ENCODE results near the gene GRID2. TPM values are rescaled to one million over a fixed set of nuclear protein-coding genes. Genes with fewer than 3 reads are reported as not detected.

The GRID2 gene
- total RNA-seq, 1 donor from 2014 or later = 0.17 TPM

- Histone ChIP-seq H3K27me3 (no peaks in the 10 kb centered on the region), H3K4me1 (peaks cover 4% of the 10 kb centered on the region), H3F3A (ENCODE audit: low read depth) (no peaks in the 10 kb centered on the region), H3K9ac (no peak overlapping the region), H3K4me2 (no peak overlapping the region), H3K79me2 (ENCODE audit: low read depth) (no peaks in the 10 kb centered on the region), H3K36me3 (no peaks in the 10 kb centered on the region), H2AFZ (replicated peaks) (no peak overlapping the region), H3K9me3 (ENCODE audit: low read depth) (no peaks in the 10 kb centered on the region), H3K27ac (no peak overlapping the region), H4K20me1 (ENCODE audit: low read depth) (no peaks in the 10 kb centered on the region), H3K4me3 (no peak overlapping the region)
- Mint-ChIP-seq H3K4me3 (no peak overlapping the region), H3K9me3 (no peaks in the 10 kb centered on the region), H3K27ac (no peak overlapping the region), H3K27me3 (ENCODE audit: insufficient read depth, low read depth) (no peaks in the 10 kb centered on the region), H3K36me3 (no peaks in the 10 kb centered on the region), H3K4me1 (no peaks in the 10 kb centered on the region)
- no peak for DNase-seq (ENCODE audit: low spot score)
- TF ChIP-seq EZH2 (IDR thresholded peaks at IDR 0.05) = no peak
- no peak for TF ChIP-seq CTCF (IDR thresholded peaks at IDR 0.05)
- TF ChIP-seq EZH2phosphoT487 (IDR thresholded peaks at IDR 0.05) = no peak
Observed at GRCh38 chr4:92840880-92841279, 537.1 kb downstream of the GRID2 start.

- no peak for DNase-seq (ENCODE audit: low spot score)
- no peaks in the 10 kb centered on the region for H4K20me1 ChIP-seq (ENCODE audit: low read depth)
- Mint-ChIP-seq H3K36me3 (no peaks in the 10 kb centered on the region), H3K4me3 (no peak overlapping the region), H3K27me3 (ENCODE audit: insufficient read depth, low read depth) (no peaks in the 10 kb centered on the region), H3K4me1 (peaks cover 6% of the 10 kb centered on the region), H3K9me3 (no peaks in the 10 kb centered on the region), H3K27ac (no peak overlapping the region)
- H3K27me3 ChIP-seq = no peaks in the 10 kb centered on the region
- no peak overlapping the region for H3K27ac ChIP-seq
- H3K36me3 ChIP-seq = no peaks in the 10 kb centered on the region
- no peaks in the 10 kb centered on the region for H3K79me2 ChIP-seq (ENCODE audit: low read depth)
- no peak overlapping the region for H2AFZ ChIP-seq (replicated peaks)
- H3K4me2 ChIP-seq = no peak overlapping the region
- H3K4me1 ChIP-seq = peaks cover 7% of the 10 kb centered on the region
- TF ChIP-seq EZH2phosphoT487 (IDR thresholded peaks at IDR 0.05) (no peak), CTCF (IDR thresholded peaks at IDR 0.05) (no peak), EZH2 (IDR thresholded peaks at IDR 0.05) (no peak)
- no peak overlapping the region for H3K9ac ChIP-seq
- no peaks in the 10 kb centered on the region for H3F3A ChIP-seq (ENCODE audit: low read depth)
- H3K9me3 ChIP-seq (ENCODE audit: low read depth) = no peaks in the 10 kb centered on the region
- no peak overlapping the region for H3K4me3 ChIP-seq
Observed at GRCh38 chr4:92843784-92844183, 540.0 kb downstream of the GRID2 start.

DNA sequence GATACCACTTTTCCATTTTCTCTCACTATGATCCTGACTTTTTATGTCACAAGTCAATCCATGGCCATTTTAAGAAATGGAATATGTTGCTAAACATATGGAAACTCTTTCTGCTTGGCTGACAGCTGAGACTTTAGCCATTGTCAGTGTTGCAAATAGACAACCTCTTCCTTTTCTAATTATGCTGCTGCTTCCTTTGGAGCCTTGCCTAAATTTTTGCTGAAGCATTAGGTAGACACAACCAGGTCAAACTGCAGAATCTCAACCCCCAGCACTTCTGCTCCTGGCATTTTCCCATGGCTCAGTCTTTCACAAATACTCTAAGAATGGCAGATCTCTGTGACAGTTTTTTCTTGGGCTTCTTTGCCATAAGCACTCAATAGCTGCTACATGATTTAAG, 543.3 kb downstream of the GRID2 start:
- Histone ChIP-seq H3K79me2 (ENCODE audit: low read depth) (no peaks in the 10 kb centered on the region), H3K4me3 (no peak overlapping the region), H3K4me1 (peaks cover 7% of the 10 kb centered on the region), H3K27ac (no peak overlapping the region), H3K36me3 (no peaks in the 10 kb centered on the region), H3F3A (ENCODE audit: low read depth) (no peaks in the 10 kb centered on the region), H3K4me2 (peak overlapping the region; percentile 14), H3K9me3 (ENCODE audit: low read depth) (no peaks in the 10 kb centered on the region), H3K9ac (no peak overlapping the region), H4K20me1 (ENCODE audit: low read depth) (no peaks in the 10 kb centered on the region), H2AFZ (replicated peaks) (no peak overlapping the region), H3K27me3 (no peaks in the 10 kb centered on the region)
- H3K36me3 Mint-ChIP-seq = no peaks in the 10 kb centered on the region
- no peaks in the 10 kb centered on the region for H3K27me3 Mint-ChIP-seq (ENCODE audit: insufficient read depth, low read depth)
- no peak overlapping the region for H3K4me3 Mint-ChIP-seq
- peaks cover 6% of the 10 kb centered on the region for H3K4me1 Mint-ChIP-seq
- no peak overlapping the region for H3K27ac Mint-ChIP-seq
- no peak for TF ChIP-seq EZH2phosphoT487 (IDR thresholded peaks at IDR 0.05)
- no peak for TF ChIP-seq EZH2 (IDR thresholded peaks at IDR 0.05)
- TF ChIP-seq CTCF (IDR thresholded peaks at IDR 0.05) = no peak
- no peak for DNase-seq (ENCODE audit: low spot score)
- H3K9me3 Mint-ChIP-seq = no peaks in the 10 kb centered on the region
